HepG2 (cell line): ENCODE data around the gene RGS13. TPM values are rescaled to one million over a fixed set of nuclear protein-coding genes. Genes with fewer than 3 reads are reported as not detected.

Source experiments
- ATAC-seq: fragments of 200-7000 bp; cut with Tn5 transposase; 3 replicates; pipeline ENCODE4 v1.9.1; 2020; ENCODE audit warnings: mild to moderate bottlenecking, moderate library complexity
- BruUV-seq: library from RNA; stranded (reverse); fragments of 400-500 nt; replicated peaks from 2 replicates; lab custom pipeline; 2021; lab: Mats Ljungman, UMichigan
- CTCF ChIA-PET: fragments of 300-600 bp; formaldehyde crosslinking; extraction: SDS; loops from one replicate; lab custom pipeline; 2021; ENCODE audit warnings: low total read pairs, inconsistent platforms, low intra/inter-chr PET ratio; lab: Yijun Ruan, JAX
- POLR2A ChIA-PET: fragments of 350-600 bp; sonication (Branson Sonifier 250); formaldehyde crosslinking; loops from one replicate; lab custom pipeline; 2020; ENCODE audit warnings: antibody characterized with exemption, inconsistent platforms; lab: Yijun Ruan, JAX
- DNase-seq: peaks from one replicate; pipeline ENCODE4 v3.0.0-alpha.2; 2015; ENCODE audit warnings: low spot score
- FAIRE-seq: peaks from 3 replicates; lab custom pipeline; 2011; peaks lifted over from hg19 to GRCh38; lab: Jason Lieb, UNC
- H2AFZ ChIP-seq: one replicate; pipeline ENCODE4 v1.6.1; 2011; ENCODE audit warnings: low read length, inconsistent platforms
- H3K27ac ChIP-seq: fragments of 300-600 bp; 3 replicates; pipeline ENCODE4 v1.8.0; 2011; ENCODE audit warnings: mixed run types, mild to moderate bottlenecking, mixed read lengths, low read length, inconsistent platforms; ENCODE audit not compliant: insufficient read depth; ENCODE audit errors: extremely low read length
- H3K27me3 ChIP-seq, 2 experiments: fragments of 200-600 bp in 1 of 2; 2 replicates in 1 of 2; 3 replicates in 1 of 2; pipeline versions ENCODE4 v1.6.0 to v1.8.0; 2011; ENCODE audit warnings: low read length in 2 of 2, mild to moderate bottlenecking in 2 of 2, moderate library complexity in 2 of 2, inconsistent platforms in 1 of 2; ENCODE audit not compliant: insufficient read depth in 2 of 2, control insufficient read depth in 1 of 2
- H3K36me3 ChIP-seq, 2 experiments: fragments of 200-600 bp in 1 of 2; replicated peaks in 1 of 2; 2 replicates in 1 of 2; 3 replicates in 1 of 2; pipeline versions ENCODE4 v1.5.1 to v1.8.0; 2011; ENCODE audit warnings: low read length in 2 of 2, inconsistent platforms in 1 of 2; ENCODE audit not compliant: insufficient read depth in 2 of 2, control insufficient read depth in 1 of 2
- H3K4me1 ChIP-seq: 2 replicates; pipeline ENCODE4 v1.5.1; 2012; ENCODE audit warnings: low read length, inconsistent platforms; ENCODE audit not compliant: insufficient read depth
- H3K4me2 ChIP-seq: 2 replicates; pipeline ENCODE4 v1.6.0; 2011; ENCODE audit warnings: low read depth, low read length, inconsistent platforms
- H3K4me3 ChIP-seq, 3 experiments: fragments of 200-600 bp in 1 of 3; sonication (generic), shearing (Covaris generic) in 1 of 3; replicated peaks in 1 of 3; 2 replicates each; pipeline ENCODE4 v1.5.1; 2011 to 2016; ENCODE audit warnings: low read length in 3 of 3, inconsistent platforms in 2 of 3, low read depth in 2 of 3, mild to moderate bottlenecking in 2 of 3, control low read depth in 1 of 3, mixed read lengths in 1 of 3; ENCODE audit not compliant: insufficient read depth in 1 of 3
- H3K79me2 ChIP-seq: one replicate; pipeline ENCODE4 v1.6.1; 2011; ENCODE audit warnings: low read length, inconsistent platforms; ENCODE audit not compliant: insufficient read depth
- H3K9ac ChIP-seq: 2 replicates; pipeline ENCODE4 v1.6.0; 2011; ENCODE audit warnings: mild to moderate bottlenecking, low read depth, low read length, inconsistent platforms; ENCODE audit not compliant: insufficient read depth
- H3K9me3 ChIP-seq: 2 replicates; pipeline ENCODE4 v1.5.1; 2012; ENCODE audit warnings: mild to moderate bottlenecking, low read length
- H4K20me1 ChIP-seq: 2 replicates; pipeline ENCODE4 v1.6.0; 2011; ENCODE audit warnings: inconsistent platforms, mild to moderate bottlenecking, low read length, moderate library complexity; ENCODE audit not compliant: insufficient read depth
- BATF2 ChIP-seq: sonication (generic); formaldehyde crosslinking; IDR thresholded peaks from 2 replicates; pipeline ENCODE4 v1.8.0; 2022; ENCODE audit warnings: mild to moderate bottlenecking, missing genetic modification reagents, moderate library complexity
- EP300 ChIP-seq, 3 experiments: sonication (generic) in 1 of 3; formaldehyde crosslinking in 1 of 3; IDR thresholded peaks; 2 replicates each; pipeline versions ENCODE4 v1.5.1 to v1.6.1; 2011 to 2020; ENCODE audit warnings: low read depth in 2 of 3, low read length in 2 of 3, borderline replicate concordance in 1 of 3, improper control_type of control experiment in 1 of 3, mild to moderate bottlenecking in 1 of 3, missing genetic modification reagents in 1 of 3, moderate library complexity in 1 of 3
- FOXM1 ChIP-seq: sonication (generic); formaldehyde crosslinking; IDR thresholded peaks from 2 replicates; pipeline ENCODE4 v1.5.0; 2020; ENCODE audit warnings: missing genetic modification reagents
- ISL2 ChIP-seq: sonication (generic); formaldehyde crosslinking; IDR thresholded peaks from 2 replicates; pipeline ENCODE4 v1.5.0; 2020; ENCODE audit warnings: missing genetic modification reagents
- JDP2 ChIP-seq: sonication (generic); formaldehyde crosslinking; IDR thresholded peaks from 2 replicates; pipeline ENCODE4 v1.8.1; 2022; ENCODE audit warnings: missing genetic modification reagents, borderline replicate concordance
- MBD4 ChIP-seq: IDR thresholded peaks from 2 replicates; pipeline ENCODE4 v1.6.1; 2012; ENCODE audit warnings: low read length, inconsistent platforms, borderline replicate concordance
- NFE2L2 ChIP-seq: fragments of 150-350 bp; IDR thresholded peaks from 2 replicates; pipeline ENCODE4 v1.6.1; 2014; ENCODE audit warnings: low read length
- NKX3-1 ChIP-seq: sonication (generic); formaldehyde crosslinking; IDR thresholded peaks from 2 replicates; pipeline ENCODE4 v1.5.0; 2020; ENCODE audit warnings: missing genetic modification reagents
- SETDB1 ChIP-seq: sonication (generic); formaldehyde crosslinking; IDR thresholded peaks from 2 replicates; pipeline ENCODE4 v1.5.1; 2020; ENCODE audit warnings: missing genetic modification reagents, mild to moderate bottlenecking, borderline replicate concordance
- SP1 ChIP-seq, 2 experiments: fragments of 450-650 bp in 1 of 2; sonication (generic) in 1 of 2; formaldehyde crosslinking in 1 of 2; IDR thresholded peaks; 2 replicates each; pipeline versions ENCODE4 v1.4.0 to v1.6.1; 2016 to 2020; ENCODE audit warnings: missing genetic modification reagents in 1 of 2
- SP140L ChIP-seq: sonication (generic); formaldehyde crosslinking; IDR thresholded peaks from 2 replicates; pipeline ENCODE4 v1.4.0; 2020; ENCODE audit warnings: missing genetic modification reagents, borderline replicate concordance
- TBX3 ChIP-seq: fragments of 450-650 bp; IDR thresholded peaks from 2 replicates; pipeline ENCODE4 v1.6.1; 2017; ENCODE audit warnings: antibody characterized with exemption, mild to moderate bottlenecking, inconsistent platforms, borderline replicate concordance
- ZNF367 ChIP-seq: sonication (generic); formaldehyde crosslinking; IDR thresholded peaks from 2 replicates; pipeline ENCODE4 v1.4.0; 2020; ENCODE audit warnings: missing genetic modification reagents, borderline replicate concordance
- ZNF629 ChIP-seq: sonication (generic); formaldehyde crosslinking; conservative IDR thresholded peaks from 2 replicates; pipeline ENCODE4 v1.5.0; 2020; ENCODE audit warnings: missing genetic modification reagents
- WGBS: methylation state at CpG from one replicate; pipeline ENCODE4 v1.1.6; 2017; ENCODE audit warnings: low lambda C conversion rate; 5-methylcytosine and 5-hydroxymethylcytosine counted together
- in situ Hi-C: cut with HindIII; loops from 2 replicates; pipeline ENCODE4 v1.10.0; 2017; ENCODE audit warnings: low pct_unique_long_range_greater_than_20kb; ENCODE audit not compliant: extremely low pct_ligation_motif_present
- intact Hi-C: fragments of 100-400 bp; cut with micrococcal nuclease; formaldehyde crosslinking; loops from one replicate; pipeline ENCODE4 v1.10.0; 2022; ENCODE audit not compliant: unreplicated experiment
- polyA plus RNA-seq, 8 experiments: library from polyadenylated mRNA; depleted of rRNA in 3 of 8; stranded (reverse) in 7 of 8; unstranded in 1 of 8; fragments of >200 nt; fragmentation: Illumina TruSeq in 4 of 8; extraction: Trizol in 4 of 8; gene quantifications; 2 replicates each; pipeline versions ENCODE4 v1.2.1 to v1.2.3, GENCODE V29; 2011 to 2016; ENCODE audit warnings: low read depth in 4 of 8, missing spikeins in 1 of 8, mixed read lengths in 1 of 8; ENCODE audit not compliant: insufficient read depth in 1 of 8
- total RNA-seq, 5 experiments: library from RNA; depleted of rRNA; stranded (reverse); fragments of >200 nt; fragmentation: Illumina TruSeq; extraction: Trizol; gene quantifications; 2 replicates each; pipeline ENCODE4 v1.2.3, GENCODE V29; 2016; ENCODE audit warnings: low read depth in 1 of 5
- TF ChIP-seq, protein P1 (sequence below): IDR thresholded peaks from 2 replicates; pipeline ENCODE4 v1.6.1; 2016; ENCODE audit warnings: low read depth, missing genetic modification reagents, missing compliant biosample characterization
- TF ChIP-seq, protein P2 (sequence below): sonication (generic); formaldehyde crosslinking; conservative IDR thresholded peaks from 2 replicates; pipeline ENCODE4 v1.4.0; 2020; ENCODE audit warnings: missing genetic modification reagents

Gene RGS13
- total and polyA plus RNA-seq, 2 of the 13 experiments (the other 11 are each of a cell fraction or from before 2014, with no cell fraction given): not detected

- TF ChIP-seq, protein P1, sequence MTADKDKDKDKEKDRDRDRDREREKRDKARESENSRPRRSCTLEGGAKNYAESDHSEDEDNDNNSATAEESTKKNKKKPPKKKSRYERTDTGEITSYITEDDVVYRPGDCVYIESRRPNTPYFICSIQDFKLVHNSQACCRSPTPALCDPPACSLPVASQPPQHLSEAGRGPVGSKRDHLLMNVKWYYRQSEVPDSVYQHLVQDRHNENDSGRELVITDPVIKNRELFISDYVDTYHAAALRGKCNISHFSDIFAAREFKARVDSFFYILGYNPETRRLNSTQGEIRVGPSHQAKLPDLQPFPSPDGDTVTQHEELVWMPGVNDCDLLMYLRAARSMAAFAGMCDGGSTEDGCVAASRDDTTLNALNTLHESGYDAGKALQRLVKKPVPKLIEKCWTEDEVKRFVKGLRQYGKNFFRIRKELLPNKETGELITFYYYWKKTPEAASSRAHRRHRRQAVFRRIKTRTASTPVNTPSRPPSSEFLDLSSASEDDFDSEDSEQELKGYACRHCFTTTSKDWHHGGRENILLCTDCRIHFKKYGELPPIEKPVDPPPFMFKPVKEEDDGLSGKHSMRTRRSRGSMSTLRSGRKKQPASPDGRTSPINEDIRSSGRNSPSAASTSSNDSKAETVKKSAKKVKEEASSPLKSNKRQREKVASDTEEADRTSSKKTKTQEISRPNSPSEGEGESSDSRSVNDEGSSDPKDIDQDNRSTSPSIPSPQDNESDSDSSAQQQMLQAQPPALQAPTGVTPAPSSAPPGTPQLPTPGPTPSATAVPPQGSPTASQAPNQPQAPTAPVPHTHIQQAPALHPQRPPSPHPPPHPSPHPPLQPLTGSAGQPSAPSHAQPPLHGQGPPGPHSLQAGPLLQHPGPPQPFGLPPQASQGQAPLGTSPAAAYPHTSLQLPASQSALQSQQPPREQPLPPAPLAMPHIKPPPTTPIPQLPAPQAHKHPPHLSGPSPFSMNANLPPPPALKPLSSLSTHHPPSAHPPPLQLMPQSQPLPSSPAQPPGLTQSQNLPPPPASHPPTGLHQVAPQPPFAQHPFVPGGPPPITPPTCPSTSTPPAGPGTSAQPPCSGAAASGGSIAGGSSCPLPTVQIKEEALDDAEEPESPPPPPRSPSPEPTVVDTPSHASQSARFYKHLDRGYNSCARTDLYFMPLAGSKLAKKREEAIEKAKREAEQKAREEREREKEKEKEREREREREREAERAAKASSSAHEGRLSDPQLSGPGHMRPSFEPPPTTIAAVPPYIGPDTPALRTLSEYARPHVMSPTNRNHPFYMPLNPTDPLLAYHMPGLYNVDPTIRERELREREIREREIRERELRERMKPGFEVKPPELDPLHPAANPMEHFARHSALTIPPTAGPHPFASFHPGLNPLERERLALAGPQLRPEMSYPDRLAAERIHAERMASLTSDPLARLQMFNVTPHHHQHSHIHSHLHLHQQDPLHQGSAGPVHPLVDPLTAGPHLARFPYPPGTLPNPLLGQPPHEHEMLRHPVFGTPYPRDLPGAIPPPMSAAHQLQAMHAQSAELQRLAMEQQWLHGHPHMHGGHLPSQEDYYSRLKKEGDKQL: no peak
- TF ChIP-seq ISL2 (CRISPR knock-in tag) (no peak), SP1 (IDR thresholded peaks at IDR 0.05) (no peak), SP1 (CRISPR knock-in tag; IDR thresholded peaks at IDR 0.05) (no peak), ZNF367 (CRISPR knock-in tag) (no peak), NKX3-1 (CRISPR knock-in tag) (no peak), ZNF629 (CRISPR knock-in tag) (no peak)
Observed at GRCh38 chr1:192639607-192640368, 3.8 kb downstream of the RGS13 start (continued).

- Histone ChIP-seq H3K4me1 (no peaks in the 10 kb centered on the region), H3K27ac (no peak overlapping the region), H3K4me2 (no peak overlapping the region), H3K4me3 (no peak overlapping the region), H3K79me2 (no peaks in the 10 kb centered on the region), H3K9me3 (no peaks in the 10 kb centered on the region), H3K9ac (no peak overlapping the region), H4K20me1 (no peaks in the 10 kb centered on the region), H3K27me3 (no peaks in the 10 kb centered on the region), H2AFZ (no peak overlapping the region), H3K36me3 (no peaks in the 10 kb centered on the region)
- no peak for DNase-seq
- in situ Hi-C loops: no loop called here
- ChIA-PET CTCF (no interaction called here), POLR2A (no interaction called here)
- no peak for FAIRE-seq
- WGBS: 50% methylated on average over 1 of the region's 1 CpG
- no peak for ATAC-seq
- BruUV-seq: no TSS peak
- intact Hi-C loops: no loop called here
- TF ChIP-seq BATF2: no peak
- TF ChIP-seq NFE2L2: no peak
- TF ChIP-seq JDP2 (CRISPR knock-in tag): no peak
- TF ChIP-seq TBX3: no peak
- no peak for TF ChIP-seq FOXM1 (CRISPR knock-in tag)
- TF ChIP-seq, protein P2, sequence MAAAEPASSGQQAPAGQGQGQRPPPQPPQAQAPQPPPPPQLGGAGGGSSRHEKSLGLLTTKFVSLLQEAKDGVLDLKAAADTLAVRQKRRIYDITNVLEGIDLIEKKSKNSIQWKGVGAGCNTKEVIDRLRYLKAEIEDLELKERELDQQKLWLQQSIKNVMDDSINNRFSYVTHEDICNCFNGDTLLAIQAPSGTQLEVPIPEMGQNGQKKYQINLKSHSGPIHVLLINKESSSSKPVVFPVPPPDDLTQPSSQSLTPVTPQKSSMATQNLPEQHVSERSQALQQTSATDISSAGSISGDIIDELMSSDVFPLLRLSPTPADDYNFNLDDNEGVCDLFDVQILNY (CRISPR knock-in tag): no peak
- no peak for TF ChIP-seq MBD4
- no peak for TF ChIP-seq SETDB1 (CRISPR knock-in tag)
- no peak for TF ChIP-seq EP300 (IDR thresholded peaks at IDR 0.05; ENCODE audit: low read depth in 2 of 2, low read length in 2 of 2)
- TF ChIP-seq EP300 (CRISPR knock-in tag; IDR thresholded peaks at IDR 0.05; ENCODE audit: borderline replicate concordance): no peak
- TF ChIP-seq SP140L (CRISPR knock-in tag): no peak
Observed at GRCh38 chr1:192652159-192652558, 16.2 kb downstream of the RGS13 start.
